Activated CD4-positive, alpha-beta memory T cell treated with anti-CD3 and anti-CD28 coated beads for 36 hours (primary cell): ENCODE data around the gene GMDS. TPM values are rescaled to one million over a fixed set of nuclear protein-coding genes. Genes with fewer than 3 reads are reported as not detected.

Experiments
- CTCF ChIA-PET: fragments of 350-600 bp; sonication (Branson Sonifier 250); formaldehyde crosslinking; loops from one replicate; lab custom pipeline; 2021; ENCODE audit warnings: antibody characterized with exemption, inconsistent platforms; lab: Charles Lee
- POLR2A ChIA-PET: fragments of 350-600 bp; sonication (Branson Sonifier 250); formaldehyde crosslinking; loops from one replicate; lab custom pipeline; 2021; ENCODE audit warnings: antibody characterized with exemption; lab: Charles Lee
- DNase-seq: peaks from one replicate; pipeline ENCODE4 v3.0.0-alpha.2; 2020
- H3K27ac Mint-ChIP-seq: one replicate; pipeline ENCODE4 v1.8.0; 2021; ENCODE audit warnings: mixed read lengths
- H3K27me3 Mint-ChIP-seq: one replicate; pipeline ENCODE4 v1.8.0; 2021; ENCODE audit warnings: mixed read lengths
- H3K36me3 Mint-ChIP-seq: one replicate; pipeline ENCODE4 v1.8.0; 2021; ENCODE audit warnings: mixed read lengths
- H3K4me1 Mint-ChIP-seq: one replicate; pipeline ENCODE4 v1.8.0; 2021; ENCODE audit warnings: low read depth, mixed read lengths
- H3K4me3 Mint-ChIP-seq: one replicate; pipeline ENCODE4 v1.8.0; 2021; ENCODE audit warnings: mild to moderate bottlenecking, mixed read lengths
- H3K9me3 Mint-ChIP-seq: one replicate; pipeline ENCODE4 v1.8.0; 2021; ENCODE audit warnings: mixed read lengths
- intact Hi-C: fragments of 100-400 bp; cut with micrococcal nuclease; formaldehyde crosslinking; loops from one replicate; pipeline ENCODE4 v1.15.1; 2023
- total RNA-seq, 2 experiments: library from RNA; stranded (reverse); gene quantifications; one replicate each; pipeline ENCODE4 v1.2.3, GENCODE V29; 2021

GMDS gene
- total RNA-seq, 2 experiments from 2014 or later, result 34.7 to 36.4 TPM

- no peak overlapping the region for H3K4me3 Mint-ChIP-seq
- no peak overlapping the region for H3K27ac Mint-ChIP-seq
- no peaks in the 10 kb centered on the region for H3K9me3 Mint-ChIP-seq
- DNase-seq, result no peak
- no peaks in the 10 kb centered on the region for H3K36me3 Mint-ChIP-seq
- H3K4me1 Mint-ChIP-seq, result no peaks in the 10 kb centered on the region
- ChIA-PET POLR2A (no interaction called here), CTCF (no interaction called here)
- peaks cover 13% of the 10 kb centered on the region for H3K27me3 Mint-ChIP-seq
- intact Hi-C loops, result no loop called here
Observed at GRCh38 chr6:1584146-1584545, 661.3 kb downstream of the GMDS start.

- ChIA-PET CTCF (no interaction called here), POLR2A (no interaction called here)
- Mint-ChIP-seq H3K27me3 (peaks cover 8% of the 10 kb centered on the region), H3K4me3 (no peak overlapping the region), H3K27ac (no peak overlapping the region), H3K9me3 (no peaks in the 10 kb centered on the region), H3K36me3 (no peaks in the 10 kb centered on the region), H3K4me1 (no peaks in the 10 kb centered on the region)
- intact Hi-C loops, result no loop called here
- DNase-seq, result no peak
Observed at GRCh38 chr6:1581120-1581991, 664.0 kb downstream of the GMDS start.

- POLR2A ChIA-PET, result no interaction called here
Observed at GRCh38 chr6:1580585-1580984, 664.8 kb downstream of the GMDS start.

GRCh38 chr6:1580109-1580508 is 665.3 kb downstream of the GMDS start:
- no peaks in the 10 kb centered on the region for H3K36me3 Mint-ChIP-seq
- POLR2A ChIA-PET, result no interaction called here
- CTCF ChIA-PET, result interaction anchor here (0.6 to 2.0 kb wide), 2 partner anchors 17 to 86 kb away, joined by 4 to 7 read pairs; no protein-coding TSS in a partner anchor
- no peak overlapping the region for H3K27ac Mint-ChIP-seq
- no peak overlapping the region for H3K4me3 Mint-ChIP-seq
- H3K4me1 Mint-ChIP-seq, result no peaks in the 10 kb centered on the region
- no peaks in the 10 kb centered on the region for H3K9me3 Mint-ChIP-seq
- DNase-seq, result no peak
- intact Hi-C loops, result no loop called here
- H3K27me3 Mint-ChIP-seq, result peaks cover 13% of the 10 kb centered on the region

More at GRCh38 chr6:1580585-1580984, 664.8 kb downstream of the GMDS start:
- no peak for DNase-seq
- Mint-ChIP-seq H3K27ac (no peak overlapping the region), H3K9me3 (no peaks in the 10 kb centered on the region), H3K4me3 (no peak overlapping the region), H3K4me1 (no peaks in the 10 kb centered on the region), H3K27me3 (peaks cover 10% of the 10 kb centered on the region), H3K36me3 (no peaks in the 10 kb centered on the region)
- intact Hi-C loops, result no loop called here
- CTCF ChIA-PET, result no interaction called here

GRCh38 chr6:1579096-1579495 is 666.3 kb downstream of the GMDS start:
- Mint-ChIP-seq H3K27me3 (peaks cover 18% of the 10 kb centered on the region), H3K4me1 (no peaks in the 10 kb centered on the region), H3K36me3 (no peaks in the 10 kb centered on the region), H3K27ac (no peak overlapping the region), H3K9me3 (no peaks in the 10 kb centered on the region), H3K4me3 (no peak overlapping the region)
- intact Hi-C loops, result no loop called here
- POLR2A ChIA-PET, result no interaction called here
- no peak for DNase-seq
- CTCF ChIA-PET, result interaction anchor here (2.0 kb wide), 1 partner anchor 18 kb away, joined by 7 read pairs; no protein-coding TSS in a partner anchor

- DNase-seq, result no peak
- ChIA-PET CTCF (interaction anchor here (2.0 kb wide), 1 partner anchor 19 kb away, joined by 7 read pairs; no protein-coding TSS in a partner anchor), POLR2A (no interaction called here)
- Mint-ChIP-seq H3K36me3 (no peaks in the 10 kb centered on the region), H3K27ac (no peak overlapping the region), H3K4me3 (no peak overlapping the region), H3K27me3 (peaks cover 21% of the 10 kb centered on the region), H3K9me3 (no peaks in the 10 kb centered on the region), H3K4me1 (no peaks in the 10 kb centered on the region)
- intact Hi-C loops, result no loop called here
Observed at GRCh38 chr6:1577896-1578745, 667.3 kb downstream of the GMDS start.

- no peak overlapping the region for H3K4me3 Mint-ChIP-seq
- POLR2A ChIA-PET, result no interaction called here
- DNase-seq, result no peak
- H3K27me3 Mint-ChIP-seq, result peaks cover 20% of the 10 kb centered on the region
- CTCF ChIA-PET, result no interaction called here
- H3K36me3 Mint-ChIP-seq, result no peaks in the 10 kb centered on the region
- intact Hi-C loops, result no loop called here
- H3K27ac Mint-ChIP-seq, result no peak overlapping the region
- H3K9me3 Mint-ChIP-seq, result no peaks in the 10 kb centered on the region
- H3K4me1 Mint-ChIP-seq, result no peaks in the 10 kb centered on the region
Observed at GRCh38 chr6:1577146-1577680, 668.2 kb downstream of the GMDS start.

- H3K36me3 Mint-ChIP-seq, result no peaks in the 10 kb centered on the region
- CTCF ChIA-PET, result no interaction called here
Observed at GRCh38 chr6:1576711-1577110, 668.7 kb downstream of the GMDS start.

GRCh38 chr6:1576166-1576565 is 669.2 kb downstream of the GMDS start:
- Mint-ChIP-seq H3K4me3 (no peak overlapping the region), H3K27ac (no peak overlapping the region), H3K27me3 (peaks cover 16% of the 10 kb centered on the region), H3K4me1 (no peaks in the 10 kb centered on the region), H3K36me3 (peaks cover 2% of the 10 kb centered on the region), H3K9me3 (peaks cover 10% of the 10 kb centered on the region)
- POLR2A ChIA-PET, result no interaction called here
- CTCF ChIA-PET, result no interaction called here
- intact Hi-C loops, result no loop called here
- no peak for DNase-seq

More at GRCh38 chr6:1576711-1577110, 668.7 kb downstream of the GMDS start:
- no peak for DNase-seq
- H3K27me3 Mint-ChIP-seq, result peaks cover 18% of the 10 kb centered on the region
- intact Hi-C loops, result no loop called here
- H3K4me1 Mint-ChIP-seq, result no peaks in the 10 kb centered on the region
- H3K4me3 Mint-ChIP-seq, result no peak overlapping the region
- POLR2A ChIA-PET, result no interaction called here
- H3K9me3 Mint-ChIP-seq, result peaks cover 5% of the 10 kb centered on the region
- H3K27ac Mint-ChIP-seq, result no peak overlapping the region

- Mint-ChIP-seq H3K9me3 (peaks cover 18% of the 10 kb centered on the region), H3K4me1 (no peaks in the 10 kb centered on the region), H3K27me3 (peaks cover 18% of the 10 kb centered on the region), H3K27ac (no peak overlapping the region), H3K36me3 (peaks cover 7% of the 10 kb centered on the region), H3K4me3 (no peak overlapping the region)
- ChIA-PET POLR2A (no interaction called here), CTCF (interaction anchor here (1.8 kb wide), 1 partner anchor 20 kb away, joined by 4 read pairs; no protein-coding TSS in a partner anchor)
- intact Hi-C loops, result no loop called here
- no peak for DNase-seq
Observed at GRCh38 chr6:1575210-1576041, 670.0 kb downstream of the GMDS start.

- intact Hi-C loops, result no loop called here
- Mint-ChIP-seq H3K9me3 (peaks cover 23% of the 10 kb centered on the region), H3K36me3 (peaks cover 7% of the 10 kb centered on the region), H3K27me3 (peaks cover 18% of the 10 kb centered on the region), H3K27ac (no peak overlapping the region), H3K4me3 (no peak overlapping the region), H3K4me1 (no peaks in the 10 kb centered on the region)
- no peak for DNase-seq
- POLR2A ChIA-PET, result no interaction called here
- CTCF ChIA-PET, result interaction anchor here (1.2 to 1.8 kb wide), 2 partner anchors 20 to 23 kb away, joined by 4 read pairs; no protein-coding TSS in a partner anchor
Observed at GRCh38 chr6:1574890-1575209, 670.6 kb downstream of the GMDS start.
